IPS-18a (cell line): ENCODE results near the gene ZNF385B.

Experiments used
- H3K27ac ChIP-seq: one replicate; pipeline ENCODE4 v1.5.1; 2013; ENCODE audit warnings: low read length
- H3K27me3 ChIP-seq: one replicate; pipeline ENCODE4 v1.6.1; 2013; ENCODE audit warnings: mild to moderate bottlenecking, low read length; ENCODE audit not compliant: control insufficient read depth, insufficient read depth
- H3K36me3 ChIP-seq: one replicate; pipeline ENCODE4 v1.6.1; 2013; ENCODE audit warnings: low read depth, low read length; ENCODE audit not compliant: control insufficient read depth
- H3K4me1 ChIP-seq: one replicate; pipeline ENCODE4 v1.6.1; 2013; ENCODE audit warnings: low read depth, low read length; ENCODE audit not compliant: control insufficient read depth
- H3K4me3 ChIP-seq: one replicate; pipeline ENCODE4 v1.5.1; 2013; ENCODE audit warnings: low read length
- H3K9ac ChIP-seq: one replicate; pipeline ENCODE4 v1.6.1; 2013; ENCODE audit warnings: mild to moderate bottlenecking, low read length, moderate library complexity
- H3K9me3 ChIP-seq: one replicate; pipeline ENCODE4 v1.6.1; 2013; ENCODE audit warnings: low read depth, low read length; ENCODE audit not compliant: control insufficient read depth

Gene ZNF385B

DNA sequence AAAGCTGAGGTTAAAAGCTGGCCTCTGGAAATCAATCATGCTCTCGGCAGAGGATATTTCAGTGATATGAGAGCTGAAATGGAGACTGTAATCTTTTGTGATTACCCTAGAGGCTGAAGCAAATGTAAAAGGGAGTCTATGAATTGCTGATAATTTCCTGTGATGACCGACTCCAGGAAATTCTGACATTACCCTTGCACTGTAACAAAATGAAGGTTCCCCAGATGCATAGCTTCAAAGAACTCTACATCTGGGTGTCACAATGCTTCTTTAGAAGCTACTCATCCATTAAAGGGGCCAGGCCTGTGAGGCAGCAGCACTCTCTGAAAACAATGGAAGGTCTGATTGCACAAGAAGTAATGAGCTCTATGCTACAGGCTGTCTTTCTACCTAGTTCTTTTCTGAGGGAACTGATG, 328.5 kb downstream of the ZNF385B start:
- no peaks in the 10 kb centered on the region for H3K36me3 ChIP-seq
- no peak overlapping the region for H3K4me3 ChIP-seq
- H3K27me3 ChIP-seq, result no peaks in the 10 kb centered on the region
- no peak overlapping the region for H3K27ac ChIP-seq
- peaks cover 4% of the 10 kb centered on the region for H3K4me1 ChIP-seq
- no peaks in the 10 kb centered on the region for H3K9me3 ChIP-seq
- H3K9ac ChIP-seq, result no peak overlapping the region

DNA sequence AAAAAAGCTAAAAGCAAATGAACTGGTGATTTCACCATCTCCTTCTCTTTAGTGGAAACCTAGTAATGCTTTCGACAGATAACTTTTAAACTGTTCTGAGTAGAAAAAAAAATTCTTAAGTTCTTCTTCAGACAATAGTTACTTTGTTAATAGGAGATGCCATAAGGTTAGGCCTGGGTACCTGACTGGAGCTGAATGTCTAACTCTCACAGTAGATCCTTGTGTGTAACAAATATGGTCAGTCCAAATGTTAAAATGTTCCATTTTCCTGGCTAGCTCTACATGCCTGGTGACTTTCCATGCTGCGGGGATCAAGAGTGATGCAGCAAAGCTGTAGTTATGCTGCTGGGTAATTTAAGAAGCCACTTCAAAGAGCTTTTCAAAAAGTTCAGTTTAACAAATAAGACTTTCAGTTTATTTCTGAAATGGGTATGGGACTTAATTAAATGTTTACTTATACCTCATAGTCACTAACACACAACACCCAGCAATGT, 332.8 kb downstream of the ZNF385B start:
- Histone ChIP-seq H3K36me3 (no peaks in the 10 kb centered on the region), H3K27me3 (no peaks in the 10 kb centered on the region), H3K9me3 (no peaks in the 10 kb centered on the region), H3K4me3 (no peak overlapping the region), H3K27ac (no peak overlapping the region), H3K4me1 (peaks cover 4% of the 10 kb centered on the region), H3K9ac (no peak overlapping the region)

DNA sequence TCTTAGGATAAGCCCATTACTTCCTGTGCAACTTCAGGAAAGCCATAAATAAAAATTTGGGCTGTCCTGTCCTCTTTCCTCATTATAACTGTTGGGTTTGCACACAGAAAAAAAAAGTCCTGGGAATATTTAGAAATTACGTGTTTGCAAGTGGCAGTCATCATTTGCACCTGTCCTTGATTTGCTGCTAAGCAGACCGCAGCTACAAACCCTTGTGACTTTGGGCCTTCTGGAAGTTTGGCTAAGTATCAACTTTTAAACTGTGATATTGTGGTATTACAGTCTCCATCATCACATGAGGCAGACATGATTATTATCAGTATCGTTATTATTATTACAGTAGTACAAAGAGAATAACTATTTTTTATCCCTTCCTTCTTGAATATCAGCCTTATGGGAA, 336.1 kb downstream of the ZNF385B start:
- Histone ChIP-seq H3K4me1 (no peaks in the 10 kb centered on the region), H3K9ac (no peak overlapping the region), H3K36me3 (no peaks in the 10 kb centered on the region), H3K27me3 (no peaks in the 10 kb centered on the region), H3K4me3 (no peak overlapping the region), H3K9me3 (no peaks in the 10 kb centered on the region), H3K27ac (no peak overlapping the region)

DNA sequence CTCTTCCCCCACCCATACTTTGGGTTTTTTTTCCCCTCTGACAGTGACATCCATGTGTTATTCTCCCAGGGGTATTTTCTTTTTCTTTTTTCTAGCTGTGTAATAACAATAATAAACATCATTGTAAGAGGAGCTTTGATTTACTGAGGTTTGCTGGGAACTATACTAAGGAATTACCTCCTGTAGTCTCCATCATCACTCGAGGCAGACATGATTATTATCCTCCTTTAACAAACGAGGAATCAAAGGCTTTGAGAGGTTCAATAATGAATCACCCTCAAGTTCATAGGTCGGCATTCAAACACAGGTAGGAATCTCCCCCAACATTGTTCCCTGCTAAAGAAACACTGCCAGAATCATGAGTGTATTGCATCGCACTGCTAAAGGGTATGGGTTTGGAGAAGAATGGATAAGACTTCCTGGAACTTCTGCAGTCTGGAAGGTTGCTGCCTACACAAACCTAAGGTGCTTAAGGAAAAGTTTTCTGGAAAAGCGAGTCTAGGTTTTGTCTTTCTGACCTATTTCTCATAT, 336.5 kb downstream of the ZNF385B start:
- H3K27ac ChIP-seq, result no peak overlapping the region
- H3K9ac ChIP-seq, result no peak overlapping the region
- H3K4me1 ChIP-seq, result no peaks in the 10 kb centered on the region
- H3K4me3 ChIP-seq, result no peak overlapping the region
- no peaks in the 10 kb centered on the region for H3K9me3 ChIP-seq
- H3K27me3 ChIP-seq, result no peaks in the 10 kb centered on the region
- no peaks in the 10 kb centered on the region for H3K36me3 ChIP-seq

DNA sequence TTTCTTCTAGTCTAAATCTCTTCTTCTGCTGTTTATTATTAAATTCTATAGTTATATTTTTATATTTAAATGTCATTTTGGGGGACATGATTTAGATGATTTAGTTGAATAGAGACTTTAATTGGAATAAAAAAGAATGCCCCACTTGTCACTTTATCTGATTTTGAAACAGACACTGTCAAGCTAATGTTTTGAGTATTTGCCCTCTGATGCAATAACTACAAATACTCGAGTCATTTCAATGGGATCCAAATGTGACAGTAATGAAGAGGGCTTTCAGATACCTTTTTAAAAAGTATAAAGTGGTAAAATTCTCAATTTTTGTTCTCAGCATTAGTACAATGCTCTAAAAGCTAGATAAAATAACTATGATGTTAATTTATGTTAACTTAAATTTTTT, 339.5 kb downstream of the ZNF385B start:
- Histone ChIP-seq H3K27ac (no peak overlapping the region), H3K4me3 (no peak overlapping the region), H3K36me3 (no peaks in the 10 kb centered on the region), H3K9me3 (no peaks in the 10 kb centered on the region), H3K27me3 (no peaks in the 10 kb centered on the region), H3K4me1 (peaks cover 4% of the 10 kb centered on the region), H3K9ac (no peak overlapping the region)

DNA sequence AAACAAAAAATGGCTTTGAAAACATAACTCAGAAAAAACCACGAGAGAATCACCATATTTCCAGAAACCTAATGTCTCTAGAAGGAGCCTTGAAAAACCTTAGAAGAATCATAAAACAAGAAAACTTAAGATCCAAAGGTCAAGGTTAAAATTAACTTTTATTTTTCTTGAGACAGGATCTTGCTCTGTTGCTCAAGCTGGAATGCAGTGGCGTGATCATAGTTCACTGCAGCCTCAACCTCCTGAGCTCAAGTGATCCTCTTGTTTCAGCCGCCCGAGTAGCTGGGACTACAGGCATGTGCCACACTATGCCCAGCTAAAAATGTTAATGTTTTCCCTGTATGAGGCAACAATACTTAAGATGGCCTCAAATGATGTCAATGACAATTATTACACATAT, 342.6 kb downstream of the ZNF385B start:
- Histone ChIP-seq H3K4me3 (no peak overlapping the region), H3K27me3 (no peaks in the 10 kb centered on the region), H3K27ac (no peak overlapping the region), H3K9ac (no peak overlapping the region), H3K9me3 (no peaks in the 10 kb centered on the region), H3K36me3 (no peaks in the 10 kb centered on the region), H3K4me1 (peaks cover 6% of the 10 kb centered on the region)

DNA sequence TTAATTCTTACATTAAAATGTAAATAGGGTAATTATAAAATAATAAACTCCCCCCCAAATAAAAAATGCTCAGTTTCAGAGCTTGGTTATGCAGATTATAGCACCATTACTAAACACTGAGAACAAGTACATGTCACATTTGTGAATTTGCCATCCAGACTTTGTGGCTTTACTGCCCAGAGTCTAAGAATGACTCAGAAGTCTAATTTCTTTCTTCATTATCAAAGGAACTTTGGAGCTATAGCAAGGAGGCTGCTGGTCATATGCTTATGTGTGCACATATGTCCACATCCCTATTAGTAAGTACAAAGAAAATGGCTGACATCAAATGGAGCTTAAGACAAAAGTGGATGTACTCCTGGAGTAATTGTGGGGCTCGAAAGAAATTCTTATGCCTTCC, 348.2 kb downstream of the ZNF385B start:
- peaks cover 6% of the 10 kb centered on the region for H3K4me1 ChIP-seq
- no peaks in the 10 kb centered on the region for H3K9me3 ChIP-seq
- no peaks in the 10 kb centered on the region for H3K36me3 ChIP-seq
- H3K9ac ChIP-seq, result no peak overlapping the region
- no peak overlapping the region for H3K4me3 ChIP-seq
- no peaks in the 10 kb centered on the region for H3K27me3 ChIP-seq
- H3K27ac ChIP-seq, result no peak overlapping the region

DNA sequence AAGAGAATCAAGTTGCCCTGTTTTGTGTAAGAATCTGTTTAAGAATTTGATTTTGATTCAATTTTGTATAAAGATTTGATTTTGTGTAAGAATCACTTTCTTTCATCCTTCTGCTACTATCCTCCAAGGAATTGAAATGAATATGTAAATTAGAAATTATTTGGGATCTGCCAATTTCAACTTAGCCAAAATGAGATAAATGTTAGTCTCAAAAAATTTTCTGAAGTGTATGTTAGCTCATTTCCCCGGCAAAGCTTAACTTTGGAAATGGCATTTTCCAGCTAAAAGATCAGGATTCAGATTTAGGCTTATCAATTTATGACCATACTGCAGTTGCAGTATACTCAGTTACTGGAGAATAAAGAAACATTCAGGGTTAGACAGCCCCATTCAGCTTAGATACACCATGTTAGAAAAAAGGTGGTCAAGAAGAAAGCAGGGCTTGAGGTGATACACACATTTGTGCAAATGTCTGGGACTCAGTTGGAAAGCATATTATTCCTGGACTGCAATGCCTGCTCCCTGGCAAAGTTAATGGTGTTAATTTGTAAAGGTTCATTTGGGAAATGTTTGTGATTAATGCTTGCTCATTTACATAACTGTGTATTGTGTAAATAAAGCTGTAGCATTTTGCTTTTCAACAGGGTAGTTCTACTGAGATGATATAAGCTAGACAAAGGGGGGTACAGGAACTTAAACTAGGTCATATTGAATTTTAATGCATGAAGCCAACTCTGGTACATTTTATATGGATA, 349.0 kb downstream of the ZNF385B start:
- Histone ChIP-seq H3K27me3 (no peaks in the 10 kb centered on the region), H3K9ac (no peak overlapping the region), H3K9me3 (no peaks in the 10 kb centered on the region), H3K4me1 (peaks cover 6% of the 10 kb centered on the region), H3K27ac (no peak overlapping the region), H3K36me3 (no peaks in the 10 kb centered on the region), H3K4me3 (no peak overlapping the region)

DNA sequence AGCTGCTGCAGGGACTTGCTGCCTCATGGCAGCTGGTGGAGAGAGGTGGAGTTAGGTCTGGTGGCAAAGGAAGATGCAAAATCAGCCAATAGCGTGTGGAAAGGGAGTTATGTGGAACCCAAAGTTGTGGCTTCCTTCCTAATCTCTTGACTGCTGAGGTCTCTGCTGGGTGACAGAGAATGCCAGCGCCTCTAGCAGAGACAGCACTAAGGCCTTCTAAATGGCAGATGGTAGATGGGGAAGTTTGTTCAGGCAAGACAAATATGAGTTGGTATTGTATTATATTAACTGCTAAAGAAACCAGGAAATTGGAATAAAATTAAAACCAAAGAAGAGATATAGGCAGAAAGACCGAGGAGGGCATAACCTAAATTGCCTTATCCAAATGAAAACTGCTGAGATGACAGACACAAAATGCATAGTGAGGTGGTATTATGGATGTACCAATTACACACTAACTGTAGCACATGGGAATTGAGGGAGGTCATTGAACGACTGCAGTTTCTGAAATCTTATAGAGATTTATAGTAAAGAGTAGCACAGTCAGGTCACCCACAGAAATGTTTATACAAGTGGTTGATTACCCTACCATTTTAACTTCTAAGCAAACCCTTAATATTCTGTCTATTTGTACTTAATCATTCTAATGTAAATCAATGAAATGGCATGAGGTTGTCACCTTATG, 350.2 kb downstream of the ZNF385B start:
- Histone ChIP-seq H3K4me1 (no peaks in the 10 kb centered on the region), H3K4me3 (no peak overlapping the region), H3K9me3 (no peaks in the 10 kb centered on the region), H3K36me3 (no peaks in the 10 kb centered on the region), H3K27me3 (no peaks in the 10 kb centered on the region), H3K9ac (no peak overlapping the region), H3K27ac (no peak overlapping the region)

DNA sequence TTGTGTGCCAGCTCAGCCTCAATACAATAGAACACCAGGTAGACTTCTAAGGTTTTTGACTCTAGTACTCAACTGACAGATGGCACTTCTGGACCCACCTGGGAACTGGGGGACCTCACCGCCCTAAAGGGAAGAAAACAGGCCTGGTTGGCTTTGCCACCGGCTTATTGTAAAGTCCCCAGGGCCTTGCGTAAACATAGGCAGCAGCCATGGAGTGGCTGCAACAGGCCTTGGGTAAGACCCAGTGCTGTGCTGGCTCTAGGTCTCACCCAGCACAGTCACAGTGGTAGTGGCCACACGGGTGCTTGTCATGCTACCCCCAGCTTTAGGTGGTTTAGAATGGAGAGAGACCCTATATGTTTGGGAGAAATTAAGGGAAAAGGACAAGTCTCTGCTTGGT, 366.1 kb downstream of the ZNF385B start:
- H3K36me3 ChIP-seq, result no peaks in the 10 kb centered on the region
- H3K4me1 ChIP-seq, result no peaks in the 10 kb centered on the region
- no peak overlapping the region for H3K27ac ChIP-seq
- H3K9me3 ChIP-seq, result no peaks in the 10 kb centered on the region
- H3K9ac ChIP-seq, result no peak overlapping the region
- H3K4me3 ChIP-seq, result no peak overlapping the region
- H3K27me3 ChIP-seq, result no peaks in the 10 kb centered on the region

DNA sequence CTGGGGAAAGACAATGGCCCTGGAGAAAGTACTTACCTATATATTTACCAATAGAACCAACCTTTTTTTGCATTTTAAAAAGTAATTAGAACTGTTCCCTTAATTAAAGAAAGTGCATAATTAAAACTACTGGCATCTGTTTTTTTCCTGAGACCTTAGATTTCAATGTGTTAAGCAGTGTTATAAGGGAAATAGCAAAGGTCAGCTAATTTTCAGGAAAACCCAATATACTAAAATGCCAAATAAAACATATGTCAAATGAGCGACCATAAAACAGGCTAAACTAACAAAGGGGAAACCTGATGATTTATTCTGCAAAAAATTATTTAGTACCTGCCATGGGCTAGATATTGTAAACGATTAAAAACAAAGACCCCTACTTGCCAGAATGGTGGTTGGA, 372.8 kb downstream of the ZNF385B start:
- H3K36me3 ChIP-seq, result no peaks in the 10 kb centered on the region
- H3K9ac ChIP-seq, result no peak overlapping the region
- no peaks in the 10 kb centered on the region for H3K4me1 ChIP-seq
- no peak overlapping the region for H3K27ac ChIP-seq
- no peaks in the 10 kb centered on the region for H3K9me3 ChIP-seq
- H3K4me3 ChIP-seq, result no peak overlapping the region
- no peaks in the 10 kb centered on the region for H3K27me3 ChIP-seq
